Keratinocyte (primary cell): ENCODE results near the gene PTPRN2. TPM values are rescaled to one million over a fixed set of nuclear protein-coding genes. Genes with fewer than 3 reads are reported as not detected.

Source experiments
- DNase-seq: peaks from one replicate; pipeline ENCODE4 v3.0.0-alpha.2; 2011; ENCODE audit warnings: low read depth, missing footprints, low spot score
- FAIRE-seq: peaks from 2 replicates; lab custom pipeline; 2011; peaks lifted over from hg19 to GRCh38; lab: Jason Lieb, UNC
- H2AFZ ChIP-seq: 2 replicates; pipeline ENCODE4 v1.6.0; 2012; ENCODE audit warnings: low read length, control low read depth, inconsistent platforms; ENCODE audit not compliant: control insufficient read depth
- H3K27ac ChIP-seq: 2 replicates; pipeline ENCODE4 v1.5.1; 2011; ENCODE audit warnings: low read length; ENCODE audit not compliant: control insufficient read depth, insufficient read depth
- H3K27me3 ChIP-seq: 3 replicates; pipeline ENCODE4 v1.6.0; 2011; ENCODE audit warnings: low read length; ENCODE audit not compliant: control insufficient read depth, insufficient read depth; ENCODE audit errors: extremely low read depth
- H3K36me3 ChIP-seq, 2 experiments: 2 replicates in 1 of 2; 3 replicates in 1 of 2; pipeline ENCODE4 v1.5.1; 2011; ENCODE audit warnings: low read length in 2 of 2, mild to moderate bottlenecking in 1 of 2; ENCODE audit not compliant: control insufficient read depth in 2 of 2, insufficient read depth in 2 of 2; ENCODE audit errors: extremely low read depth in 1 of 2
- H3K4me1 ChIP-seq: 3 replicates; pipeline ENCODE4 v1.5.1; 2011; ENCODE audit warnings: low read length; ENCODE audit not compliant: control insufficient read depth, insufficient read depth; ENCODE audit errors: extremely low read depth
- H3K4me2 ChIP-seq: 3 replicates; pipeline ENCODE4 v1.6.0; 2011; ENCODE audit warnings: low read depth, low read length; ENCODE audit not compliant: control insufficient read depth, insufficient read depth; ENCODE audit errors: extremely low read depth
- H3K4me3 ChIP-seq, 3 experiments: fragments of 200-600 bp in 1 of 3; sonication (generic) in 1 of 3; 2 replicates in 2 of 3; 3 replicates in 1 of 3; pipeline ENCODE4 v1.5.1; 2011 to 2016; ENCODE audit warnings: low read length in 3 of 3, mild to moderate bottlenecking in 3 of 3, control low read depth in 2 of 3, inconsistent platforms in 1 of 3, low read depth in 1 of 3, mixed read lengths in 1 of 3, mixed run types in 1 of 3, moderate library complexity in 1 of 3; ENCODE audit not compliant: control insufficient read depth in 2 of 3, insufficient read depth in 2 of 3; ENCODE audit errors: extremely low read depth in 1 of 3
- H3K79me2 ChIP-seq: 2 replicates; pipeline ENCODE4 v1.6.0; 2012; ENCODE audit warnings: low read length; ENCODE audit not compliant: control insufficient read depth, insufficient read depth
- H3K9ac ChIP-seq: 3 replicates; pipeline ENCODE4 v1.6.0; 2011; ENCODE audit warnings: low read length; ENCODE audit not compliant: control insufficient read depth, insufficient read depth; ENCODE audit errors: extremely low read depth
- H3K9me1 ChIP-seq: 3 replicates; pipeline ENCODE4 v1.6.0; 2011; ENCODE audit warnings: low read length; ENCODE audit not compliant: control insufficient read depth, insufficient read depth; ENCODE audit errors: extremely low read depth
- H3K9me3 ChIP-seq: 2 replicates; pipeline ENCODE4 v1.5.1; 2012; ENCODE audit warnings: low read depth, low read length; ENCODE audit not compliant: control insufficient read depth
- H4K20me1 ChIP-seq: 3 replicates; pipeline ENCODE4 v1.6.0; 2011; ENCODE audit warnings: low read length; ENCODE audit not compliant: control insufficient read depth, insufficient read depth; ENCODE audit errors: extremely low read depth
- EZH2 ChIP-seq: IDR thresholded peaks from one replicate; pipeline ENCODE4 v1.6.1; 2012; ENCODE audit warnings: inconsistent platforms, mild to moderate bottlenecking, low read length, moderate library complexity
- dilution Hi-C: fragments of 300-500 bp; cut with MboI; formaldehyde crosslinking; loops from one replicate; pipeline ENCODE4 v1.7.0; 2020; ENCODE audit warnings: low sequenced_read_pairs; ENCODE audit not compliant: extremely low pct_ligation_motif_present
- polyA plus RNA-seq, 5 experiments: library from polyadenylated mRNA; depleted of rRNA in 3 of 5; stranded (reverse) in 3 of 5; stranded (forward) in 1 of 5; unstranded in 1 of 5; fragments of >200 nt; gene quantifications; 1 replicate in 1 of 5; 2 replicates in 3 of 5; 3 replicates in 1 of 5; pipeline versions ENCODE4 v1.2.1 to v1.2.3, GENCODE V29; 2011 to 2012; ENCODE audit warnings: missing spikeins in 2 of 5, low read depth in 1 of 5, low replicate concordance in 1 of 5
- TF ChIP-seq, protein P1 (sequence below), 3 experiments: IDR thresholded peaks in 1 of 3; conservative IDR thresholded peaks in 1 of 3; optimal IDR thresholded peaks in 1 of 3; 2 replicates in 2 of 3; 3 replicates in 1 of 3; pipeline versions ENCODE3 to v1.5.1; 2011; ENCODE audit warnings: low read length in 3 of 3, mild to moderate bottlenecking in 3 of 3, moderate library complexity in 2 of 3, control low read depth in 1 of 3, inconsistent platforms in 1 of 3; ENCODE audit not compliant: insufficient read depth in 2 of 3; ENCODE audit errors: extremely low read depth in 1 of 3

PTPRN2 gene
- polyA plus RNA-seq, 1 donor (not counting 4 experiments of a cell fraction or from before 2014, with no cell fraction given): not detected

DNA sequence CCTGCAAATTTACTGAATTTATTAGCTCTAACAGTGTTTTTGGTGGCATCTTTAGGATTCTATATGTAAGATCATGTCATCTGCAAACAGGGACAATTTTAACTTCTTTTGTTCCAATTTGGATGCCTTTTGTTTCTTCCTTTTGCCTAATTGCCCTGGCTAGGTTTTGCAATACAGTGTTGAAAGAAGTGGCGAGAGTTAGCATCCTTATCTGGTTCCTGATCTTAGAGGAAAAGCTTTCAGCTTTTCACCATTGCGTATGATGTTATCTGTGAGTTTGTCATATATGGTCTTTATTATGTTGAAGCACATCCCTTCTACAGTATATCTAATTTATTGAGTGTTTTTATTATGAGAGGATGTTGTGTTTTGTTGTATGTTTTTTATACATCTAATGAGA lies 301.4 kb downstream of the PTPRN2 start:
- H3K9me3 ChIP-seq: peaks cover 14% of the 10 kb centered on the region
- H3K4me2 ChIP-seq: no peak overlapping the region
- no peak for DNase-seq
- no peaks in the 10 kb centered on the region for H3K79me2 ChIP-seq
- no peaks in the 10 kb centered on the region for H3K36me3 ChIP-seq
- no peaks in the 10 kb centered on the region for H3K9me1 ChIP-seq
- H4K20me1 ChIP-seq: no peaks in the 10 kb centered on the region
- FAIRE-seq: no peak
- TF ChIP-seq, protein P1, sequence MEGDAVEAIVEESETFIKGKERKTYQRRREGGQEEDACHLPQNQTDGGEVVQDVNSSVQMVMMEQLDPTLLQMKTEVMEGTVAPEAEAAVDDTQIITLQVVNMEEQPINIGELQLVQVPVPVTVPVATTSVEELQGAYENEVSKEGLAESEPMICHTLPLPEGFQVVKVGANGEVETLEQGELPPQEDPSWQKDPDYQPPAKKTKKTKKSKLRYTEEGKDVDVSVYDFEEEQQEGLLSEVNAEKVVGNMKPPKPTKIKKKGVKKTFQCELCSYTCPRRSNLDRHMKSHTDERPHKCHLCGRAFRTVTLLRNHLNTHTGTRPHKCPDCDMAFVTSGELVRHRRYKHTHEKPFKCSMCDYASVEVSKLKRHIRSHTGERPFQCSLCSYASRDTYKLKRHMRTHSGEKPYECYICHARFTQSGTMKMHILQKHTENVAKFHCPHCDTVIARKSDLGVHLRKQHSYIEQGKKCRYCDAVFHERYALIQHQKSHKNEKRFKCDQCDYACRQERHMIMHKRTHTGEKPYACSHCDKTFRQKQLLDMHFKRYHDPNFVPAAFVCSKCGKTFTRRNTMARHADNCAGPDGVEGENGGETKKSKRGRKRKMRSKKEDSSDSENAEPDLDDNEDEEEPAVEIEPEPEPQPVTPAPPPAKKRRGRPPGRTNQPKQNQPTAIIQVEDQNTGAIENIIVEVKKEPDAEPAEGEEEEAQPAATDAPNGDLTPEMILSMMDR (optimal IDR thresholded peaks at IDR 0.05 in 1 of 3, IDR thresholded peaks at IDR 0.05 in 1 of 3, conservative IDR thresholded peaks at IDR 0.05 in 1 of 3; ENCODE audit: extremely low read depth in 1 of 3, insufficient read depth in 2 of 3, low read length in 3 of 3): no peak
- no peak for TF ChIP-seq EZH2
- no peaks in the 10 kb centered on the region for H3K4me1 ChIP-seq
- no peak overlapping the region for H2AFZ ChIP-seq
- dilution Hi-C loops: no loop called here
- no peak overlapping the region for H3K4me3 ChIP-seq
- no peaks in the 10 kb centered on the region for H3K27me3 ChIP-seq
- no peak overlapping the region for H3K9ac ChIP-seq
- H3K27ac ChIP-seq: no peak overlapping the region

DNA sequence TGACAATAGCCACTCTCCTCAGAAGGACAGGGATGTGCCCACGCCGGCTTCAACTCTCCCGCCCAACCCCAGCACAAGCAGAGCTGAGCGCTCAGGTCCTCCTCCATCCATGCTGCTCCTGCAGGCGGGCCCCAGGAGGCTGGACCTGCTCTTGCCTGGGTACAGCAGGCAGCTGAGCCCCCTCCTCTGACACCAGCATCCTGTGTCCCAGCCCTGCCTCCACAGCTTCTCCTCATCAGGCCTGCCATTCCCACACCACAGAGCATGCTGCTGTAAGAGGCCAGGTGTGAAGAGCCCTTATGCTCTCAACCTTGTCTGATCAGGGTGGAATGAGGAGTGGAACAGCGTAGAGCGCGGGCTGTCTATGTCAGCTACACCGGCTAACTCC lies 302.2 kb downstream of the PTPRN2 start:
- Histone ChIP-seq H3K9me3 (peaks cover 14% of the 10 kb centered on the region), H3K4me1 (no peaks in the 10 kb centered on the region), H3K27ac (no peak overlapping the region), H3K27me3 (no peaks in the 10 kb centered on the region), H3K9ac (no peak overlapping the region), H3K79me2 (no peaks in the 10 kb centered on the region), H3K4me3 (no peak overlapping the region), H2AFZ (no peak overlapping the region), H3K36me3 (no peaks in the 10 kb centered on the region), H3K9me1 (no peaks in the 10 kb centered on the region), H4K20me1 (no peaks in the 10 kb centered on the region), H3K4me2 (no peak overlapping the region)
- FAIRE-seq (no peak), DNase-seq (no peak)
- dilution Hi-C loops: no loop called here
- no peak for TF ChIP-seq EZH2
- TF ChIP-seq, protein P1 (optimal IDR thresholded peaks at IDR 0.05 in 1 of 3, IDR thresholded peaks at IDR 0.05 in 1 of 3, conservative IDR thresholded peaks at IDR 0.05 in 1 of 3; ENCODE audit: extremely low read depth in 1 of 3, insufficient read depth in 2 of 3, low read length in 3 of 3): no peak
